ENCODE data around the gene JOSD2. TPM values are rescaled to one million over a fixed set of nuclear protein-coding genes. Genes with fewer than 3 reads are reported as not detected.
A peak's percentile ranks its signal among the peaks of the same experiment; 100 is the strongest.

The JOSD2 gene
- total and polyA plus RNA-seq, 9 of the 15 experiments (the other 6 are each of a cell fraction or from before 2014, with no cell fraction given) = 0.06 to 14.4 (median 3.1) TPM

- TF ChIP-seq ZBTB33 (CRISPR knock-in tag; IDR thresholded peaks at IDR 0.05) (peak; percentile 27; the same call in 1 of the 2 replicates), MAFF (IDR thresholded peaks at IDR 0.05; ENCODE audit: low read length) (peak; percentile 17; the same call in 1 of the 2 replicates), SMAD2 (IDR thresholded peaks at IDR 0.05; ENCODE audit: low read depth, low read length) (no peak), PHF20 (IDR thresholded peaks at IDR 0.05; ENCODE audit: partially characterized antibody) (peak; percentile 57), SOX6 (IDR thresholded peaks at IDR 0.05) (peak; percentile 19; the same call in 1 of the 2 replicates), RREB1 (CRISPR knock-in tag; IDR thresholded peaks at IDR 0.05) (no peak), MLLT1 (IDR thresholded peaks at IDR 0.05) (peak in 1 of 2 experiments; percentile 53; a peak in 1 of 4 replicates), BRCA1 (IDR thresholded peaks at IDR 0.05) (no peak), BRCA1 (CRISPR knock-in tag; IDR thresholded peaks at IDR 0.05) (no peak), AFF4 (CRISPR knock-in tag; IDR thresholded peaks at IDR 0.05) (peak; percentile 79; the same call in 1 of the 2 replicates), KLF16 (IDR thresholded peaks at IDR 0.05) (no peak), ETV6 (IDR thresholded peaks at IDR 0.05; ENCODE audit: borderline replicate concordance in 1 of 2, low read depth in 2 of 2, low read length in 1 of 2) (peak; percentile 77 to 81; a peak in 2 of 4 replicates), ETV6 (CRISPR knock-in tag; IDR thresholded peaks at IDR 0.05; ENCODE audit: borderline replicate concordance) (peak; percentile 12; the same call in 1 of the 2 replicates), PURB (CRISPR knock-in tag; IDR thresholded peaks at IDR 0.05; ENCODE audit: low read depth) (no peak), ZNF780A (CRISPR knock-in tag; IDR thresholded peaks at IDR 0.05) (no peak)
These were observed at the start of gene JOSD2 (continued) for GRCh38 chr19:50511069-50511822.
